Liver (tissue), 9 donors: ENCODE results near the gene NAA10. TPM values are rescaled to one million over a fixed set of nuclear protein-coding genes. Genes with fewer than 3 reads are reported as not detected.

Source experiments
- DNase-seq: peaks from one replicate; pipeline ENCODE4 v3.0.0-alpha.2; 2017; ENCODE audit warnings: low spot score
- H3K27ac ChIP-seq, 2 donors: one replicate each; pipeline ENCODE4 v1.7.0; 2013; ENCODE audit warnings: inconsistent platforms in 2 of 2, low read length in 2 of 2, control low read depth in 1 of 2, low read depth in 1 of 2, mild to moderate bottlenecking in 1 of 2
- H3K27me3 ChIP-seq, 4 donors: one replicate each; pipeline versions ENCODE4 v1.6.1 to v1.7.0; 2013; ENCODE audit warnings: low read length in 3 of 4, inconsistent platforms in 1 of 4, mild to moderate bottlenecking in 1 of 4, moderate library complexity in 1 of 4; ENCODE audit not compliant: control insufficient read depth in 4 of 4, insufficient read depth in 4 of 4
- H3K36me3 ChIP-seq, 4 donors: one replicate each; pipeline versions ENCODE4 v1.6.1 to v1.7.0; 2013; ENCODE audit warnings: low read length in 3 of 4, mild to moderate bottlenecking in 3 of 4, low read depth in 1 of 4, moderate library complexity in 1 of 4; ENCODE audit not compliant: control insufficient read depth in 4 of 4, insufficient read depth in 3 of 4
- H3K4me1 ChIP-seq, 4 donors: one replicate each; pipeline versions ENCODE4 v1.6.1 to v1.7.0; 2013; ENCODE audit warnings: low read length in 3 of 4, mild to moderate bottlenecking in 3 of 4, moderate library complexity in 1 of 4; ENCODE audit not compliant: control insufficient read depth in 4 of 4, insufficient read depth in 4 of 4
- H3K4me3 ChIP-seq, 3 donors: one replicate each; pipeline versions ENCODE4 v1.6.1 to v1.7.0; 2013; ENCODE audit warnings: low read length in 3 of 3, control low read depth in 1 of 3, low read depth in 1 of 3, mild to moderate bottlenecking in 1 of 3
- H3K9ac ChIP-seq, 2 donors: one replicate each; pipeline ENCODE4 v1.7.0; 2013; ENCODE audit warnings: low read length in 2 of 2, mild to moderate bottlenecking in 2 of 2, moderate library complexity in 2 of 2, control low read depth in 1 of 2, low read depth in 1 of 2
- H3K9me3 ChIP-seq, 4 donors: one replicate each; pipeline versions ENCODE4 v1.6.1 to v1.7.0; 2013; ENCODE audit warnings: low read length in 3 of 4; ENCODE audit not compliant: control insufficient read depth in 4 of 4
- CTCF ChIP-seq: fragments of 150-350 bp; IDR thresholded peaks from 2 replicates; pipeline ENCODE4 v1.5.1; 2017; ENCODE audit warnings: improper control_type of control experiment, low read depth, low read length; ENCODE audit not compliant: missing input control
- EGR1 ChIP-seq, 2 donors: IDR thresholded peaks; 2 replicates each; pipeline ENCODE4 v1.6.1; 2016 to 2018; ENCODE audit warnings: antibody characterized with exemption in 2 of 2, low read depth in 2 of 2
- FOXA1 ChIP-seq: IDR thresholded peaks from 2 replicates; pipeline ENCODE4 v1.6.1; 2016; ENCODE audit warnings: antibody characterized with exemption
- FOXA2 ChIP-seq: IDR thresholded peaks from 2 replicates; pipeline ENCODE4 v1.6.1; 2016; ENCODE audit warnings: antibody characterized with exemption
- GABPA ChIP-seq, 2 donors: IDR thresholded peaks in 1 of 2; conservative IDR thresholded peaks in 1 of 2; 2 replicates each; pipeline ENCODE4 v1.6.1; 2016; ENCODE audit warnings: antibody characterized with exemption in 2 of 2, mild to moderate bottlenecking in 1 of 2, moderate library complexity in 1 of 2
- HNF4A ChIP-seq, 2 donors: conservative IDR thresholded peaks; 2 replicates each; pipeline ENCODE4 v1.6.1; 2016; ENCODE audit warnings: antibody characterized with exemption in 2 of 2, mild to moderate bottlenecking in 2 of 2
- HNF4G ChIP-seq: IDR thresholded peaks from 2 replicates; pipeline ENCODE4 v1.6.1; 2016; ENCODE audit warnings: antibody characterized with exemption
- JUND ChIP-seq, 2 donors: IDR thresholded peaks; 2 replicates each; pipeline ENCODE4 v1.6.1; 2016; ENCODE audit warnings: antibody characterized with exemption in 2 of 2
- RAD21 ChIP-seq, 2 donors: IDR thresholded peaks; 2 replicates each; pipeline ENCODE4 v1.6.1; 2016; ENCODE audit warnings: antibody characterized with exemption in 2 of 2, mild to moderate bottlenecking in 2 of 2
- RXRA ChIP-seq, 2 donors: IDR thresholded peaks; 2 replicates each; pipeline ENCODE4 v1.6.1; 2017 to 2018; ENCODE audit warnings: antibody characterized with exemption in 2 of 2, mild to moderate bottlenecking in 1 of 2
- SP1 ChIP-seq: IDR thresholded peaks from 2 replicates; pipeline ENCODE4 v1.6.1; 2018; ENCODE audit warnings: antibody characterized with exemption, mild to moderate bottlenecking
- TAF1 ChIP-seq: conservative IDR thresholded peaks from 2 replicates; pipeline ENCODE4 v1.6.1; 2016; ENCODE audit warnings: antibody characterized with exemption, mild to moderate bottlenecking
- YY1 ChIP-seq: IDR thresholded peaks from 2 replicates; pipeline ENCODE4 v1.6.1; 2016; ENCODE audit warnings: antibody characterized with exemption, mild to moderate bottlenecking
- WGBS: extraction: QIAGEN DNeasy Blood & Tissue Kit; methylation state at CpG from one replicate; pipeline ENCODE4 v1.1.7; 2013; 5-methylcytosine and 5-hydroxymethylcytosine counted together
- polyA plus RNA-seq, 2 donors: library from polyadenylated mRNA; stranded (reverse) in 1 of 2; unstranded in 1 of 2; fragments of 200-250 nt in 1 of 2; fragments of >200 nt in 1 of 2; fragmentation: Nextera tagmentation in 1 of 2; extraction: Ambion mirVana in 1 of 2; gene quantifications; one replicate each; pipeline versions ENCODE4 v1.2.1 to v1.2.3, GENCODE V29; 2013 to 2015
- total RNA-seq, 2 donors: library from RNA; depleted of rRNA; stranded (reverse); fragments of >200 nt; gene quantifications; one replicate each; pipeline ENCODE4 v1.2.3, GENCODE V29; 2014
- TF ChIP-seq, protein P1 (sequence below): IDR thresholded peaks from 2 replicates; pipeline ENCODE4 v1.6.1; 2016; ENCODE audit warnings: antibody characterized with exemption
- TF ChIP-seq, protein P2 (sequence below): IDR thresholded peaks from 2 replicates; pipeline ENCODE4 v1.6.1; 2016; ENCODE audit warnings: antibody characterized with exemption, mild to moderate bottlenecking
- TF ChIP-seq, protein P3 (sequence below): IDR thresholded peaks from 2 replicates; pipeline ENCODE4 v1.6.1; 2016; ENCODE audit warnings: antibody characterized with exemption
- donor health status: healthy.
- donor health status: healthy.
- donor health status: healthy.
- donor health status: healthy.
- donor health status: healthy.

The NAA10 gene
- total and polyA plus RNA-seq, 4 donors: 20.5 to 58.8 (median 44.4) TPM

DNA sequence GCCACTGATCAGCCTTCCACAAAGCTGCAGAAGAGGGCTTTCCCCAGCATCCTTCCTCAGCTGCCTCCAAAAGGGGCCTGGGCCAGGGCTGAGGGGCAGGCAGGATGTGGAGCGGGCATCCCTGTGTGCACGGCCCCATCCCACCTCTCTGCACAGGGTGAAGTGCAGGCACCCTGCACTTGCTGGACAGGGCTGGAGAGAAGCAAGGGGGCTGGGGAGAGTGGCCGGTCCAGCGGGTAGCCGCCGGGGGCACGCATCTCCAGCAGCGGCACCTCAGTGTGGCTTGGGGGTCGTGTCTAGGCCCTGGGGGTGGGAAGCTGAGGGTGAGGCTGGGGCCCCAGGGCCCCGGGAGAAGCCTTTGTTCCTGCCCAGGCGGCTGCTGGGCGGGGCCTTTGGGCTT lies 27.4 kb downstream of the NAA10 start:
- no peak for DNase-seq
- Histone ChIP-seq H3K9ac (no peak overlapping the region), H3K27ac (no peak overlapping the region), H3K36me3 (no peaks in the 10 kb centered on the region), H3K4me3 (no peak overlapping the region), H3K27me3 (no peaks in the 10 kb centered on the region), H3K4me1 (peaks cover 0 to 8% (median 4%) of the 10 kb centered on the region in 4 donors), H3K9me3 (no peaks in the 10 kb centered on the region)
- 82% methylated on average over 12 of the region's 12 CpGs for WGBS
- TF ChIP-seq RXRA (IDR thresholded peaks at IDR 0.05) (no peak), EGR1 (IDR thresholded peaks at IDR 0.05; ENCODE audit: low read depth in 2 of 2) (no peak), SP1 (no peak), FOXA2 (no peak), HNF4G (no peak), GABPA (IDR thresholded peaks at IDR 0.05 in 1 of 2, conservative IDR thresholded peaks at IDR 0.05 in 1 of 2) (no peak), TAF1 (no peak), FOXA1 (no peak), CTCF (no peak), HNF4A (conservative IDR thresholded peaks at IDR 0.05) (no peak), YY1 (no peak)
- TF ChIP-seq, protein P1, sequence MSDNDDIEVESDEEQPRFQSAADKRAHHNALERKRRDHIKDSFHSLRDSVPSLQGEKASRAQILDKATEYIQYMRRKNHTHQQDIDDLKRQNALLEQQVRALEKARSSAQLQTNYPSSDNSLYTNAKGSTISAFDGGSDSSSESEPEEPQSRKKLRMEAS: no peak
- TF ChIP-seq, protein P2, sequence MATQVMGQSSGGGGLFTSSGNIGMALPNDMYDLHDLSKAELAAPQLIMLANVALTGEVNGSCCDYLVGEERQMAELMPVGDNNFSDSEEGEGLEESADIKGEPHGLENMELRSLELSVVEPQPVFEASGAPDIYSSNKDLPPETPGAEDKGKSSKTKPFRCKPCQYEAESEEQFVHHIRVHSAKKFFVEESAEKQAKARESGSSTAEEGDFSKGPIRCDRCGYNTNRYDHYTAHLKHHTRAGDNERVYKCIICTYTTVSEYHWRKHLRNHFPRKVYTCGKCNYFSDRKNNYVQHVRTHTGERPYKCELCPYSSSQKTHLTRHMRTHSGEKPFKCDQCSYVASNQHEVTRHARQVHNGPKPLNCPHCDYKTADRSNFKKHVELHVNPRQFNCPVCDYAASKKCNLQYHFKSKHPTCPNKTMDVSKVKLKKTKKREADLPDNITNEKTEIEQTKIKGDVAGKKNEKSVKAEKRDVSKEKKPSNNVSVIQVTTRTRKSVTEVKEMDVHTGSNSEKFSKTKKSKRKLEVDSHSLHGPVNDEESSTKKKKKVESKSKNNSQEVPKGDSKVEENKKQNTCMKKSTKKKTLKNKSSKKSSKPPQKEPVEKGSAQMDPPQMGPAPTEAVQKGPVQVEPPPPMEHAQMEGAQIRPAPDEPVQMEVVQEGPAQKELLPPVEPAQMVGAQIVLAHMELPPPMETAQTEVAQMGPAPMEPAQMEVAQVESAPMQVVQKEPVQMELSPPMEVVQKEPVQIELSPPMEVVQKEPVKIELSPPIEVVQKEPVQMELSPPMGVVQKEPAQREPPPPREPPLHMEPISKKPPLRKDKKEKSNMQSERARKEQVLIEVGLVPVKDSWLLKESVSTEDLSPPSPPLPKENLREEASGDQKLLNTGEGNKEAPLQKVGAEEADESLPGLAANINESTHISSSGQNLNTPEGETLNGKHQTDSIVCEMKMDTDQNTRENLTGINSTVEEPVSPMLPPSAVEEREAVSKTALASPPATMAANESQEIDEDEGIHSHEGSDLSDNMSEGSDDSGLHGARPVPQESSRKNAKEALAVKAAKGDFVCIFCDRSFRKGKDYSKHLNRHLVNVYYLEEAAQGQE: no peak
- TF ChIP-seq, protein P3, sequence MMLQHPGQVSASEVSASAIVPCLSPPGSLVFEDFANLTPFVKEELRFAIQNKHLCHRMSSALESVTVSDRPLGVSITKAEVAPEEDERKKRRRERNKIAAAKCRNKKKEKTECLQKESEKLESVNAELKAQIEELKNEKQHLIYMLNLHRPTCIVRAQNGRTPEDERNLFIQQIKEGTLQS: no peak

- no peak overlapping the region for H3K4me3 ChIP-seq
- peaks cover 0 to 10% (median 4%) of the 10 kb centered on the region in 4 donors for H3K4me1 ChIP-seq
- H3K9ac ChIP-seq: no peak overlapping the region
- no peaks in the 10 kb centered on the region for H3K9me3 ChIP-seq
- H3K36me3 ChIP-seq: no peaks in the 10 kb centered on the region
- DNase-seq: no peak
- TF ChIP-seq JUND (IDR thresholded peaks at IDR 0.05) (no peak), RAD21 (IDR thresholded peaks at IDR 0.05) (no peak), FOXA1 (no peak), RXRA (IDR thresholded peaks at IDR 0.05) (no peak), YY1 (no peak), HNF4A (conservative IDR thresholded peaks at IDR 0.05) (no peak), EGR1 (IDR thresholded peaks at IDR 0.05; ENCODE audit: low read depth in 2 of 2) (no peak), FOXA2 (no peak), HNF4G (no peak), SP1 (no peak)
- TF ChIP-seq, protein P3: no peak
- 79% methylated on average over 27 of the region's 27 CpGs for WGBS
- no peak overlapping the region for H3K27ac ChIP-seq
- H3K27me3 ChIP-seq: no peaks in the 10 kb centered on the region
Measured at GRCh38 chrX:153906126-153906917, 28.5 kb downstream of the NAA10 start.
